A549 (cell line): ENCODE data around the gene MYH7B. TPM values are rescaled to one million over a fixed set of nuclear protein-coding genes. Genes with fewer than 3 reads are reported as not detected.

ENCODE experiments used
- ATAC-seq, 2 experiments: fragments of 200-7000 bp in 1 of 2; fragments of >200 bp in 1 of 2; cut with Nextera tagmentation in 1 of 2; cut with Tn5 transposase in 1 of 2; 3 replicates each; pipeline versions ENCODE4 v1.8.0 to v1.9.1; 2018 to 2020; ENCODE audit warnings: mild to moderate bottlenecking in 1 of 2, moderate library complexity in 1 of 2
- CTCF ChIA-PET: fragments of 300-600 bp; sonication (Branson Sonifier 250); formaldehyde crosslinking; extraction: SDS; loops from one replicate; lab custom pipeline; 2021; ENCODE audit warnings: antibody characterized with exemption, inconsistent platforms; lab: Yijun Ruan, JAX
- POLR2A ChIA-PET: fragments of 350-600 bp; formaldehyde crosslinking; extraction: SDS; loops from one replicate; lab custom pipeline; 2021; ENCODE audit warnings: antibody characterized with exemption, inconsistent platforms; lab: Yijun Ruan, JAX
- DNase-seq, 2 experiments: peaks; one replicate each; pipeline versions ENCODE4 v3.0.0 to v3.0.0-alpha.2; 2011 to 2016; ENCODE audit warnings: low read depth in 1 of 2, low spot score in 1 of 2
- FAIRE-seq: peaks from 2 replicates; lab custom pipeline; 2011; peaks lifted over from hg19 to GRCh38; lab: Jason Lieb, UNC
- H3K27ac ChIP-seq, 2 experiments: fragments of >200 bp; sonication (Bioruptor Twin); formaldehyde crosslinking; 3 replicates each; pipeline ENCODE4 v1.5.1; 2016 to 2017
- H3K4me1 ChIP-seq: fragments of >200 bp; sonication (Bioruptor Twin); formaldehyde crosslinking; 3 replicates; pipeline ENCODE4 v1.6.1; 2016
- H3K4me2 ChIP-seq: fragments of >200 bp; sonication (Bioruptor Twin); formaldehyde crosslinking; 3 replicates; pipeline ENCODE4 v1.6.1; 2016
- H3K4me3 ChIP-seq: fragments of >200 bp; sonication (Bioruptor Twin); formaldehyde crosslinking; 3 replicates; pipeline ENCODE4 v1.5.1; 2016
- H3K9me3 ChIP-seq: fragments of >200 bp; sonication (Bioruptor Twin); formaldehyde crosslinking; 3 replicates; pipeline ENCODE4 v1.6.1; 2016
- CHD2 ChIP-seq: fragments of 150-350 bp; IDR thresholded peaks from 2 replicates; pipeline ENCODE4 v1.6.1; 2014; ENCODE audit warnings: low read length; ENCODE audit not compliant: partially characterized antibody
- HOXB13 ChIP-seq: fragments of 250-450 bp; sonication (Bioruptor Pico); IDR thresholded peaks from 2 replicates; pipeline ENCODE4 v1.5.0; 2020; ENCODE audit warnings: low read depth, mild to moderate bottlenecking, moderate library complexity
- JUN ChIP-seq, 2 experiments: fragments of >200 bp; sonication (Bioruptor Twin); formaldehyde crosslinking; IDR thresholded peaks; 2 replicates in 1 of 2; 3 replicates in 1 of 2; pipeline ENCODE4 v1.6.1; 2016 to 2017
- MAZ ChIP-seq: fragments of 150-350 bp; IDR thresholded peaks from 2 replicates; pipeline ENCODE4 v1.6.1; 2014; ENCODE audit warnings: antibody characterized with exemption, low read depth, low read length, borderline replicate concordance
- NR3C1 ChIP-seq: fragments of >200 bp; sonication (Bioruptor Twin); formaldehyde crosslinking; IDR thresholded peaks from 3 replicates; pipeline ENCODE4 v1.6.1; 2017
- PHF8 ChIP-seq: fragments of 200-600 bp; sonication (generic); IDR thresholded peaks from 2 replicates; pipeline ENCODE4 v1.6.1; 2016; ENCODE audit warnings: low read depth, mild to moderate bottlenecking, antibody characterized with exemption, moderate library complexity, borderline replicate concordance
- POLR2A ChIP-seq: IDR thresholded peaks from 2 replicates; pipeline ENCODE4 v1.6.1; 2012; ENCODE audit warnings: mild to moderate bottlenecking, low read length
- POLR2AphosphoS2 ChIP-seq: conservative IDR thresholded peaks from 2 replicates; pipeline ENCODE4 v1.6.1; 2012; ENCODE audit warnings: low read length, improper control_type of control experiment, inconsistent platforms
- RAD21 ChIP-seq, 2 experiments: fragments of >200 bp in 1 of 2; sonication (Bioruptor Twin) in 1 of 2; formaldehyde crosslinking in 1 of 2; IDR thresholded peaks in 1 of 2; conservative IDR thresholded peaks in 1 of 2; 2 replicates in 1 of 2; 3 replicates in 1 of 2; pipeline ENCODE4 v1.6.1; 2012 to 2018; ENCODE audit warnings: inconsistent platforms in 1 of 2
- RARB ChIP-seq: fragments of 250-450 bp; sonication (Bioruptor Pico); IDR thresholded peaks from 2 replicates; pipeline ENCODE4 v1.8.0; 2021; ENCODE audit warnings: mild to moderate bottlenecking, moderate library complexity
- SMC3 ChIP-seq: fragments of >200 bp; sonication (Bioruptor Twin); formaldehyde crosslinking; IDR thresholded peaks from 3 replicates; pipeline ENCODE4 v1.6.1; 2018; ENCODE audit warnings: inconsistent platforms
- TP53 ChIP-seq: fragments of 250-450 bp; sonication (Bioruptor Pico); IDR thresholded peaks from 2 replicates; pipeline ENCODE4 v1.5.0; 2021; ENCODE audit warnings: mild to moderate bottlenecking, moderate library complexity
- WGBS: methylation state at CpG from one replicate; pipeline ENCODE4 v1.1.6; 2017; ENCODE audit errors: missing lambda C conversion rate; 5-methylcytosine and 5-hydroxymethylcytosine counted together
- polyA minus RNA-seq: library from RNA; depleted of rRNA, polyadenylated mRNA; stranded (reverse); fragments of >200 nt; gene quantifications from 2 replicates; pipeline ENCODE4 v1.2.3, GENCODE V29; 2011; rRNA and poly(A)+ RNA removed
- polyA plus RNA-seq, 4 experiments: library from polyadenylated mRNA; depleted of rRNA in 3 of 4; stranded (reverse); fragments of >200 nt; fragmentation: RNase III in 1 of 4; extraction: RNeasy Plus Mini Kit Qiagen cat#74134 plus additional on column Dnase treatment in 1 of 4; gene quantifications; 2 replicates in 3 of 4; 3 replicates in 1 of 4; pipeline ENCODE4 v1.2.3, GENCODE V29; 2011 to 2017
- TF ChIP-seq, protein P1 (sequence below): fragments of >200 bp; sonication (Bioruptor Twin); formaldehyde crosslinking; IDR thresholded peaks from 3 replicates; pipeline ENCODE4 v1.6.1; 2016
- TF ChIP-seq, protein P2 (sequence below): fragments of >200 bp; sonication (Bioruptor Twin); formaldehyde crosslinking; IDR thresholded peaks from 2 replicates; pipeline ENCODE4 v1.6.1; 2016
- TF ChIP-seq, protein P3 (sequence below): IDR thresholded peaks from 2 replicates; pipeline ENCODE4 v1.6.1; 2012
- TF ChIP-seq, protein P4 (sequence below): IDR thresholded peaks from 2 replicates; pipeline ENCODE4 v1.6.1; 2012; ENCODE audit warnings: low read depth, borderline replicate concordance
- TF ChIP-seq, protein P5 (sequence below): fragments of >200 bp; sonication (Bioruptor Twin); formaldehyde crosslinking; IDR thresholded peaks from 3 replicates; pipeline ENCODE4 v1.5.1; 2016
- TF ChIP-seq, protein P6 (sequence below): fragments of 200-600 bp; sonication (generic); IDR thresholded peaks from 2 replicates; pipeline ENCODE4 v1.6.1; 2016; ENCODE audit warnings: antibody characterized with exemption, mild to moderate bottlenecking, moderate library complexity
- TF ChIP-seq, protein P7 (sequence below): fragments of 250-450 bp; sonication (Bioruptor Pico); IDR thresholded peaks from 2 replicates; pipeline ENCODE4 v1.5.0; 2021; ENCODE audit warnings: mild to moderate bottlenecking, moderate library complexity, borderline replicate concordance

The MYH7B gene
- polyA plus RNA-seq (2011; rRNA removed) (0.03 and 0.04 TPM in 2 replicates), polyA plus RNA-seq (2017; fragmentation: RNase III; extraction: RNeasy Plus Mini Kit Qiagen cat#74134 plus additional on column Dnase treatment) (0.09 to 0.23 TPM (median 0.12 TPM) in 3 replicates), polyA minus RNA-seq (0.19 TPM in 1 of 2 replicates, not detected in the other)
- 0.13 and 0.26 TPM in 2 replicates for polyA plus RNA-seq (2012; cell fraction: cytosol; rRNA removed)
- 0.49 and 0.82 TPM in 2 replicates for polyA plus RNA-seq (2012; cell fraction: nucleus; rRNA removed)

DNA sequence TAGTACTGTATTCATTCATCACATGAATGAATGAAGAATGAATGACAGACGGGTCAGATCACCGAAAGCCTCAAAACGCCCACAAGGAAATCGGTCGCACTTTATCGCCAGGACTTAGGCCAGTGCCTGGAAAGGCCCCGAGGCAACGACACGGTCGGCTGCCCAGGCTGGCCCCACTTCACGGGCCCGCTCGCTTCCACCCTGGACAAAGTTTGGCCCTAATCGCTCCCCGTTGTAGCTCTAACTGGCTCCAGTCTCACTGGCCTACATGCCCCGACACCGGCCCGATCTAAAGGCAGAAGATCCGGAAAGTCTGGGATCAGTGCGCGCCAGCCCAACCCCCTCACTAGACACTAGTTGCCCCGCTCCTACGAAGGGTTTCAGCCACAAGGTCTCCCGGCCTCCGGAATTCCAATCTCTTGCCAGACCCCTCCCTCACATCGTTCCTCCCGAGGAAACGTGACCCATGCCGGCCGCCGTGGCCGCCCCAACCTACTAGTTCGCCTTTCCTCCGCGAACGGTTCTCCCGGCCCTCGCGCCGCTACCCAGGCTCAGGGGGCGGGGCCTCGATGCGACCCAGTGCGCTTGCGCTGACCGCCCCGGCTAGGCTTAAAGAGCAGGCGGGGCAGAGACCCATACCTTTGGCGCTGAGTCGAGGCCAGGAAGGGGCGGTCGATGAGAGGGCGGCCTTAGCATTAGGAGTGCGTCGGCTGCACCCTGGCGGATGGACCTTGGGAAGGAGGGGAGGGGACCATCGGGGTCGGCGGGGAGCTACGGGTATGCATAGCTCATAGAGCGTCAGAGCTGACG lies at the start of gene MYH7B, which contains the start of gene GSS:
TSS of gene MYH7B (plus strand) at position 638 of the 810 bp plus-strand sequence. CDS start 22,138 bp downstream, outside the sequence.
TSS of gene GSS (minus strand) at position 576 of the 810 bp plus-strand sequence. CDS start 3,954 bp downstream, outside the sequence.
- FAIRE-seq (no peak), DNase-seq (peak; percentile 96 to 97), ATAC-seq (peak; percentile 97 to 98)
- H3K9me3 ChIP-seq = no peaks in the 10 kb centered on the region
- peak within 1 kb of the TSS; percentile 98 for H3K4me2 ChIP-seq
- peak within 1 kb of the TSS; percentile 59 for H3K4me3 ChIP-seq
- POLR2A ChIA-PET = interaction anchor here (0.7 to 2.1 kb wide), 5 partner anchors 10 to 439 kb away, joined by 3 to 20 read pairs (median 3); partner anchors contain the start of genes ACSS2 and DYNLRB1
- TF ChIP-seq TP53 = 0 out of 2 replicates have a peak, but pooled peaks have one; percentile 70
- TF ChIP-seq, protein P1, sequence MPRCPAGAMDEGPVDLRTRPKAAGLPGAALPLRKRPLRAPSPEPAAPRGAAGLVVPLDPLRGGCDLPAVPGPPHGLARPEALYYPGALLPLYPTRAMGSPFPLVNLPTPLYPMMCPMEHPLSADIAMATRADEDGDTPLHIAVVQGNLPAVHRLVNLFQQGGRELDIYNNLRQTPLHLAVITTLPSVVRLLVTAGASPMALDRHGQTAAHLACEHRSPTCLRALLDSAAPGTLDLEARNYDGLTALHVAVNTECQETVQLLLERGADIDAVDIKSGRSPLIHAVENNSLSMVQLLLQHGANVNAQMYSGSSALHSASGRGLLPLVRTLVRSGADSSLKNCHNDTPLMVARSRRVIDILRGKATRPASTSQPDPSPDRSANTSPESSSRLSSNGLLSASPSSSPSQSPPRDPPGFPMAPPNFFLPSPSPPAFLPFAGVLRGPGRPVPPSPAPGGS = peak; percentile 65; the same call in 2 of the 3 replicates
- no peak for TF ChIP-seq HOXB13 (CRISPR knock-in tag)
- TF ChIP-seq CHD2 = peak; percentile 68
- no peak for TF ChIP-seq POLR2AphosphoS2
- TF ChIP-seq, protein P2, sequence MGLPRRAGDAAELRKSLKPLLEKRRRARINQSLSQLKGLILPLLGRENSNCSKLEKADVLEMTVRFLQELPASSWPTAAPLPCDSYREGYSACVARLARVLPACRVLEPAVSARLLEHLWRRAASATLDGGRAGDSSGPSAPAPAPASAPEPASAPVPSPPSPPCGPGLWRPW = no peak
- TF ChIP-seq SMC3 = peak; percentile 88
- TF ChIP-seq RAD21 (conservative IDR thresholded peaks at IDR 0.05 in 1 of 2, IDR thresholded peaks at IDR 0.05 in 1 of 2) = peak; percentile 70 to 86
- TF ChIP-seq, protein P3, sequence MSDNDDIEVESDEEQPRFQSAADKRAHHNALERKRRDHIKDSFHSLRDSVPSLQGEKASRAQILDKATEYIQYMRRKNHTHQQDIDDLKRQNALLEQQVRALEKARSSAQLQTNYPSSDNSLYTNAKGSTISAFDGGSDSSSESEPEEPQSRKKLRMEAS = peak; percentile 77
- TF ChIP-seq, protein P4, sequence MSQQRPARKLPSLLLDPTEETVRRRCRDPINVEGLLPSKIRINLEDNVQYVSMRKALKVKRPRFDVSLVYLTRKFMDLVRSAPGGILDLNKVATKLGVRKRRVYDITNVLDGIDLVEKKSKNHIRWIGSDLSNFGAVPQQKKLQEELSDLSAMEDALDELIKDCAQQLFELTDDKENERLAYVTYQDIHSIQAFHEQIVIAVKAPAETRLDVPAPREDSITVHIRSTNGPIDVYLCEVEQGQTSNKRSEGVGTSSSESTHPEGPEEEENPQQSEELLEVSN = 0 out of 2 replicates have a peak, but pooled peaks have one; percentile 70
- peak; percentile 95 for TF ChIP-seq POLR2A
- TF ChIP-seq NR3C1 = no peak
- TF ChIP-seq MAZ = peak; percentile 27; the same call in 1 of the 2 replicates
- TF ChIP-seq PHF8 = peak; percentile 89
- TF ChIP-seq, protein P5, sequence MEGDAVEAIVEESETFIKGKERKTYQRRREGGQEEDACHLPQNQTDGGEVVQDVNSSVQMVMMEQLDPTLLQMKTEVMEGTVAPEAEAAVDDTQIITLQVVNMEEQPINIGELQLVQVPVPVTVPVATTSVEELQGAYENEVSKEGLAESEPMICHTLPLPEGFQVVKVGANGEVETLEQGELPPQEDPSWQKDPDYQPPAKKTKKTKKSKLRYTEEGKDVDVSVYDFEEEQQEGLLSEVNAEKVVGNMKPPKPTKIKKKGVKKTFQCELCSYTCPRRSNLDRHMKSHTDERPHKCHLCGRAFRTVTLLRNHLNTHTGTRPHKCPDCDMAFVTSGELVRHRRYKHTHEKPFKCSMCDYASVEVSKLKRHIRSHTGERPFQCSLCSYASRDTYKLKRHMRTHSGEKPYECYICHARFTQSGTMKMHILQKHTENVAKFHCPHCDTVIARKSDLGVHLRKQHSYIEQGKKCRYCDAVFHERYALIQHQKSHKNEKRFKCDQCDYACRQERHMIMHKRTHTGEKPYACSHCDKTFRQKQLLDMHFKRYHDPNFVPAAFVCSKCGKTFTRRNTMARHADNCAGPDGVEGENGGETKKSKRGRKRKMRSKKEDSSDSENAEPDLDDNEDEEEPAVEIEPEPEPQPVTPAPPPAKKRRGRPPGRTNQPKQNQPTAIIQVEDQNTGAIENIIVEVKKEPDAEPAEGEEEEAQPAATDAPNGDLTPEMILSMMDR = peak; percentile 62
- TF ChIP-seq, protein P6, sequence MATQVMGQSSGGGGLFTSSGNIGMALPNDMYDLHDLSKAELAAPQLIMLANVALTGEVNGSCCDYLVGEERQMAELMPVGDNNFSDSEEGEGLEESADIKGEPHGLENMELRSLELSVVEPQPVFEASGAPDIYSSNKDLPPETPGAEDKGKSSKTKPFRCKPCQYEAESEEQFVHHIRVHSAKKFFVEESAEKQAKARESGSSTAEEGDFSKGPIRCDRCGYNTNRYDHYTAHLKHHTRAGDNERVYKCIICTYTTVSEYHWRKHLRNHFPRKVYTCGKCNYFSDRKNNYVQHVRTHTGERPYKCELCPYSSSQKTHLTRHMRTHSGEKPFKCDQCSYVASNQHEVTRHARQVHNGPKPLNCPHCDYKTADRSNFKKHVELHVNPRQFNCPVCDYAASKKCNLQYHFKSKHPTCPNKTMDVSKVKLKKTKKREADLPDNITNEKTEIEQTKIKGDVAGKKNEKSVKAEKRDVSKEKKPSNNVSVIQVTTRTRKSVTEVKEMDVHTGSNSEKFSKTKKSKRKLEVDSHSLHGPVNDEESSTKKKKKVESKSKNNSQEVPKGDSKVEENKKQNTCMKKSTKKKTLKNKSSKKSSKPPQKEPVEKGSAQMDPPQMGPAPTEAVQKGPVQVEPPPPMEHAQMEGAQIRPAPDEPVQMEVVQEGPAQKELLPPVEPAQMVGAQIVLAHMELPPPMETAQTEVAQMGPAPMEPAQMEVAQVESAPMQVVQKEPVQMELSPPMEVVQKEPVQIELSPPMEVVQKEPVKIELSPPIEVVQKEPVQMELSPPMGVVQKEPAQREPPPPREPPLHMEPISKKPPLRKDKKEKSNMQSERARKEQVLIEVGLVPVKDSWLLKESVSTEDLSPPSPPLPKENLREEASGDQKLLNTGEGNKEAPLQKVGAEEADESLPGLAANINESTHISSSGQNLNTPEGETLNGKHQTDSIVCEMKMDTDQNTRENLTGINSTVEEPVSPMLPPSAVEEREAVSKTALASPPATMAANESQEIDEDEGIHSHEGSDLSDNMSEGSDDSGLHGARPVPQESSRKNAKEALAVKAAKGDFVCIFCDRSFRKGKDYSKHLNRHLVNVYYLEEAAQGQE = no peak
- peak in 1 of 2 experiments; percentile 91; a peak in 3 of 5 replicates for TF ChIP-seq JUN (IDR thresholded peaks at IDR 0.05)
- TF ChIP-seq, protein P7, sequence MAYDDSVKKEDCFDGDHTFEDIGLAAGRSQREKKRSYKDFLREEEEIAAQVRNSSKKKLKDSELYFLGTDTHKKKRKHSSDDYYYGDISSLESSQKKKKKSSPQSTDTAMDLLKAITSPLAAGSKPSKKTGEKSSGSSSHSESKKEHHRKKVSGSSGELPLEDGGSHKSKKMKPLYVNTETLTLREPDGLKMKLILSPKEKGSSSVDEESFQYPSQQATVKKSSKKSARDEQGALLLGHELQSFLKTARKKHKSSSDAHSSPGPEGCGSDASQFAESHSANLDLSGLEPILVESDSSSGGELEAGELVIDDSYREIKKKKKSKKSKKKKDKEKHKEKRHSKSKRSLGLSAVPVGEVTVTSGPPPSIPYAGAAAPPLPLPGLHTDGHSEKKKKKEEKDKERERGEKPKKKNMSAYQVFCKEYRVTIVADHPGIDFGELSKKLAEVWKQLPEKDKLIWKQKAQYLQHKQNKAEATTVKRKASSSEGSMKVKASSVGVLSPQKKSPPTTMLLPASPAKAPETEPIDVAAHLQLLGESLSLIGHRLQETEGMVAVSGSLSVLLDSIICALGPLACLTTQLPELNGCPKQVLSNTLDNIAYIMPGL (CRISPR knock-in tag) = 0 out of 2 replicates have a peak, but pooled peaks have one; percentile 22
- TF ChIP-seq RARB (CRISPR knock-in tag) = no peak
- peak within 1 kb of the TSS; percentile 82 to 94 for H3K27ac ChIP-seq
- WGBS = under 1% methylated on average over 39 of the region's 62 CpGs
- CTCF ChIA-PET = interaction anchor here (0.6 to 13.1 kb wide), 22 partner anchors 9 to 764 kb away, joined by 3 to 207 read pairs (median 4); partner anchors contain the start of genes ACSS2 and GGT7
- H3K4me1 ChIP-seq = peaks cover 11% of the 10 kb centered on the region
